ENCODE results near the gene ATXN1.

DNA sequence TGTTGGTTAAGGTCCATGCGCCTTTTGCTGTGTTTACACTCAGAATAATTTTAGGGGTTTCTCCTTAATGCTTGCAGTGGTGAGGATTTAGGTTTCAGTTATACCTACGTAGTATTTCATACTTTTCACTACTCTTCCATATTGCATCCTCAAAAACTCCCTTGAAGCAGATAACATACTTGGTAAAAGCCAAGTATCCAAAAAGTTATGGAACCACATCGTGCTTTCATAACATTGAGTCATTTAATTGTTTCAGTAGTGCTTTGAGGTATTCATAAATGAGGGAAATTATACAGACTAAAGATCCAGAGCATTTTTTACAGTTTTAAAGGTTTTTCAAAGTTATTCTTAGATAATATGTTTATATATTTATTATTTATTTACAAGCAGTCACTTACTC lies 4.0 kb upstream of the ATXN1 start:
- TF ChIP-seq GABPA (IDR thresholded peaks at IDR 0.05; ENCODE audit: low read depth), result no peak
- TF ChIP-seq, protein P1, sequence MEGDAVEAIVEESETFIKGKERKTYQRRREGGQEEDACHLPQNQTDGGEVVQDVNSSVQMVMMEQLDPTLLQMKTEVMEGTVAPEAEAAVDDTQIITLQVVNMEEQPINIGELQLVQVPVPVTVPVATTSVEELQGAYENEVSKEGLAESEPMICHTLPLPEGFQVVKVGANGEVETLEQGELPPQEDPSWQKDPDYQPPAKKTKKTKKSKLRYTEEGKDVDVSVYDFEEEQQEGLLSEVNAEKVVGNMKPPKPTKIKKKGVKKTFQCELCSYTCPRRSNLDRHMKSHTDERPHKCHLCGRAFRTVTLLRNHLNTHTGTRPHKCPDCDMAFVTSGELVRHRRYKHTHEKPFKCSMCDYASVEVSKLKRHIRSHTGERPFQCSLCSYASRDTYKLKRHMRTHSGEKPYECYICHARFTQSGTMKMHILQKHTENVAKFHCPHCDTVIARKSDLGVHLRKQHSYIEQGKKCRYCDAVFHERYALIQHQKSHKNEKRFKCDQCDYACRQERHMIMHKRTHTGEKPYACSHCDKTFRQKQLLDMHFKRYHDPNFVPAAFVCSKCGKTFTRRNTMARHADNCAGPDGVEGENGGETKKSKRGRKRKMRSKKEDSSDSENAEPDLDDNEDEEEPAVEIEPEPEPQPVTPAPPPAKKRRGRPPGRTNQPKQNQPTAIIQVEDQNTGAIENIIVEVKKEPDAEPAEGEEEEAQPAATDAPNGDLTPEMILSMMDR (IDR thresholded peaks at IDR 0.05; ENCODE audit: insufficient read depth, low read length), result no peak
- no peak for TF ChIP-seq POLR2AphosphoS5 (IDR thresholded peaks at IDR 0.05; ENCODE audit: low read depth)
- TF ChIP-seq SPI1 (IDR thresholded peaks at IDR 0.05; ENCODE audit: borderline replicate concordance, low read depth), result no peak
- TF ChIP-seq, protein P2, sequence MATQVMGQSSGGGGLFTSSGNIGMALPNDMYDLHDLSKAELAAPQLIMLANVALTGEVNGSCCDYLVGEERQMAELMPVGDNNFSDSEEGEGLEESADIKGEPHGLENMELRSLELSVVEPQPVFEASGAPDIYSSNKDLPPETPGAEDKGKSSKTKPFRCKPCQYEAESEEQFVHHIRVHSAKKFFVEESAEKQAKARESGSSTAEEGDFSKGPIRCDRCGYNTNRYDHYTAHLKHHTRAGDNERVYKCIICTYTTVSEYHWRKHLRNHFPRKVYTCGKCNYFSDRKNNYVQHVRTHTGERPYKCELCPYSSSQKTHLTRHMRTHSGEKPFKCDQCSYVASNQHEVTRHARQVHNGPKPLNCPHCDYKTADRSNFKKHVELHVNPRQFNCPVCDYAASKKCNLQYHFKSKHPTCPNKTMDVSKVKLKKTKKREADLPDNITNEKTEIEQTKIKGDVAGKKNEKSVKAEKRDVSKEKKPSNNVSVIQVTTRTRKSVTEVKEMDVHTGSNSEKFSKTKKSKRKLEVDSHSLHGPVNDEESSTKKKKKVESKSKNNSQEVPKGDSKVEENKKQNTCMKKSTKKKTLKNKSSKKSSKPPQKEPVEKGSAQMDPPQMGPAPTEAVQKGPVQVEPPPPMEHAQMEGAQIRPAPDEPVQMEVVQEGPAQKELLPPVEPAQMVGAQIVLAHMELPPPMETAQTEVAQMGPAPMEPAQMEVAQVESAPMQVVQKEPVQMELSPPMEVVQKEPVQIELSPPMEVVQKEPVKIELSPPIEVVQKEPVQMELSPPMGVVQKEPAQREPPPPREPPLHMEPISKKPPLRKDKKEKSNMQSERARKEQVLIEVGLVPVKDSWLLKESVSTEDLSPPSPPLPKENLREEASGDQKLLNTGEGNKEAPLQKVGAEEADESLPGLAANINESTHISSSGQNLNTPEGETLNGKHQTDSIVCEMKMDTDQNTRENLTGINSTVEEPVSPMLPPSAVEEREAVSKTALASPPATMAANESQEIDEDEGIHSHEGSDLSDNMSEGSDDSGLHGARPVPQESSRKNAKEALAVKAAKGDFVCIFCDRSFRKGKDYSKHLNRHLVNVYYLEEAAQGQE (IDR thresholded peaks at IDR 0.05; ENCODE audit: insufficient replicate concordance, low read depth), result no peak

All from HL-60 (cell line).